Transverse colon (tissue), 4 donors: ENCODE results near the gene CELF4. TPM values are rescaled to one million over a fixed set of nuclear protein-coding genes. Genes with fewer than 3 reads are reported as not detected.

Experiments
- DNase-seq: peaks from one replicate; pipeline ENCODE4 v3.0.0-alpha.2; 2019
- H3K27ac ChIP-seq, 4 donors: fragments of 200-600 bp; sonication (generic); 2 replicates each; pipeline ENCODE4 v1.5.1; 2016 to 2018; ENCODE audit warnings: inconsistent platforms in 4 of 4
- H3K27me3 ChIP-seq: fragments of 200-600 bp; sonication (generic); 2 replicates; pipeline ENCODE4 v1.5.1; 2017; ENCODE audit warnings: inconsistent platforms
- H3K36me3 ChIP-seq, 4 donors: fragments of 200-600 bp; sonication (generic); 2 replicates each; pipeline ENCODE4 v1.5.1; 2017 to 2019; ENCODE audit warnings: inconsistent platforms in 4 of 4
- H3K4me1 ChIP-seq, 4 donors: fragments of 200-600 bp; sonication (generic); 2 replicates each; pipeline ENCODE4 v1.5.1; 2017 to 2020; ENCODE audit warnings: inconsistent platforms in 4 of 4
- H3K4me3 ChIP-seq, 4 donors: fragments of 200-600 bp; sonication (generic); 1 replicate in 1 of 4; 2 replicates in 3 of 4; pipeline versions ENCODE4 v1.5.1 to v1.6.1; 2017 to 2019; ENCODE audit warnings: inconsistent platforms in 4 of 4
- H3K9me3 ChIP-seq, 2 donors: fragments of 200-600 bp; sonication (generic); 2 replicates each; pipeline ENCODE4 v1.5.1; 2017 to 2019; ENCODE audit warnings: inconsistent platforms in 2 of 2
- EP300 ChIP-seq: sonication (generic); formaldehyde crosslinking; IDR thresholded peaks from one replicate; pipeline ENCODE4 v1.6.1; 2017; ENCODE audit warnings: antibody characterized with exemption, low read depth
- POLR2A ChIP-seq: fragments of 450-650 bp; IDR thresholded peaks from one replicate; pipeline ENCODE4 v1.6.1; 2016; ENCODE audit warnings: antibody characterized with exemption, mild to moderate bottlenecking, moderate library complexity
- POLR2AphosphoS5 ChIP-seq, 3 donors: sonication (generic); formaldehyde crosslinking; IDR thresholded peaks; one replicate each; pipeline ENCODE4 v1.6.1; 2016; ENCODE audit warnings: antibody characterized with exemption in 3 of 3
- WGBS, 2 donors: methylation state at CpG; one replicate each; pipeline ENCODE4 v1.1.5; 2018; ENCODE audit warnings: low coverage in 1 of 2; 5-methylcytosine and 5-hydroxymethylcytosine counted together
- in situ Hi-C, 4 donors: fragments of 200-750 bp; cut with MboI; loops; one replicate each; pipeline versions ENCODE4 v1.15.0 to v1.15.1; 2017; ENCODE audit warnings: low sequenced_read_pairs in 3 of 4, low pct_ligation_motif_present in 1 of 4, low pct_unique_long_range_greater_than_20kb in 1 of 4
- intact Hi-C: fragments of 100-400 bp; cut with DNase I; formaldehyde crosslinking; loops from one replicate; pipeline ENCODE4 v1.15.1; 2023; ENCODE audit warnings: low total_unique reads
- total RNA-seq, 4 donors: library from RNA; depleted of rRNA; stranded (reverse); fragments of >200 nt; gene quantifications; one replicate each; pipeline ENCODE4 v1.1.0, GENCODE V29; 2016
- TF ChIP-seq, protein P1 (sequence below), 5 experiments: fragments of 200-600 bp in 3 of 5; fragments of 450-650 bp in 2 of 5; sonication (generic) in 3 of 5; IDR thresholded peaks; 1 replicate in 2 of 5; 2 replicates in 3 of 5; pipeline ENCODE4 v1.5.1; 2016 to 2017; ENCODE audit warnings: antibody characterized with exemption in 5 of 5, inconsistent platforms in 3 of 5, mild to moderate bottlenecking in 2 of 5, moderate library complexity in 1 of 5

Gene CELF4
- total RNA-seq, 4 donors from 2014 or later, result 0.14 to 0.75 TPM; not detected in 2

DNA sequence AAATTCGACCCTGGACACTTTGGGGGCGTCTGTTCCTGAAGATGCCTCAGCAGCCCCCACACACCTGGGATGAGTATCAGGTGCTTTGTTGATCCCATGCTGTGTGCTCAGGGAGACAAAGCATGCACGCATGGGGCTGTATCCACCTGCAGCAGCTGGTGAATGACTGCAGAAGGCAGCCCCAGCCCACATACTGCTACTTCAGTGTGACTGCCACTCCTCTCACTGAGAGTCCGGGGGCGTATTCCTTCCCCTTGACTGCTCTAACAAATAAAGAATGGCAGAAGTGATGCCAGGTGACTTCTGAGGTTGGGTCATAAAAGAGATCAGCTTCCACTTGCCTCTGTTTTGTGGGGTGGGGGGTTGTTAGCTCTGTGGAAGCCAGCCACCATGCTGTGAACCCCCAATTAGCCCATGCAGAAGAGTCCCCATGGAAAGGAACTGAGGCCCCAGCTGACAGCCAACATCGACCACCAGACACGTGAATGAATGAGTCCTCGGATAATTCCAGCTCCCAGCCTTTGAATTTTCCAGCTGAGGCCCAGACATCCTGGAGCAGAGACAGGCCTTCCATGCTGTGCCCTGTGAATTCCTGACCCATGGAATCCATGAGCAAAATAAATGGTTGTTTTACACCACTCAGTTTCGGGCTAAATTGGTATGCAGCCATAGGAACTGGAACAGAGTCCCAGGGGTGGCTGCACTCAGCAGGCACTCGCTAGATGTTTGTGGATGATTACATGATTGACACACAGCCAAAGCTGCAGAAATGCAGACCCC, 289.3 kb downstream of the CELF4 start:
- Histone ChIP-seq H3K9me3 (no peaks in the 10 kb centered on the region), H3K27me3 (peaks cover 40% of the 10 kb centered on the region), H3K36me3 (no peaks in the 10 kb centered on the region), H3K4me3 (no peak overlapping the region), H3K4me1 (no peaks in the 10 kb centered on the region), H3K27ac (no peak overlapping the region)
- 79 to 100% methylated on average over 2 to 10 of the region's 10 CpGs for WGBS, 2 donors
- TF ChIP-seq POLR2AphosphoS5 (IDR thresholded peaks at IDR 0.05) (no peak), EP300 (no peak), POLR2A (no peak)
- TF ChIP-seq, protein P1, sequence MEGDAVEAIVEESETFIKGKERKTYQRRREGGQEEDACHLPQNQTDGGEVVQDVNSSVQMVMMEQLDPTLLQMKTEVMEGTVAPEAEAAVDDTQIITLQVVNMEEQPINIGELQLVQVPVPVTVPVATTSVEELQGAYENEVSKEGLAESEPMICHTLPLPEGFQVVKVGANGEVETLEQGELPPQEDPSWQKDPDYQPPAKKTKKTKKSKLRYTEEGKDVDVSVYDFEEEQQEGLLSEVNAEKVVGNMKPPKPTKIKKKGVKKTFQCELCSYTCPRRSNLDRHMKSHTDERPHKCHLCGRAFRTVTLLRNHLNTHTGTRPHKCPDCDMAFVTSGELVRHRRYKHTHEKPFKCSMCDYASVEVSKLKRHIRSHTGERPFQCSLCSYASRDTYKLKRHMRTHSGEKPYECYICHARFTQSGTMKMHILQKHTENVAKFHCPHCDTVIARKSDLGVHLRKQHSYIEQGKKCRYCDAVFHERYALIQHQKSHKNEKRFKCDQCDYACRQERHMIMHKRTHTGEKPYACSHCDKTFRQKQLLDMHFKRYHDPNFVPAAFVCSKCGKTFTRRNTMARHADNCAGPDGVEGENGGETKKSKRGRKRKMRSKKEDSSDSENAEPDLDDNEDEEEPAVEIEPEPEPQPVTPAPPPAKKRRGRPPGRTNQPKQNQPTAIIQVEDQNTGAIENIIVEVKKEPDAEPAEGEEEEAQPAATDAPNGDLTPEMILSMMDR (IDR thresholded peaks at IDR 0.05), result no peak
- no peak for DNase-seq
- intact Hi-C loops, result no loop called here
- in situ Hi-C loops, result no loop called here

DNA sequence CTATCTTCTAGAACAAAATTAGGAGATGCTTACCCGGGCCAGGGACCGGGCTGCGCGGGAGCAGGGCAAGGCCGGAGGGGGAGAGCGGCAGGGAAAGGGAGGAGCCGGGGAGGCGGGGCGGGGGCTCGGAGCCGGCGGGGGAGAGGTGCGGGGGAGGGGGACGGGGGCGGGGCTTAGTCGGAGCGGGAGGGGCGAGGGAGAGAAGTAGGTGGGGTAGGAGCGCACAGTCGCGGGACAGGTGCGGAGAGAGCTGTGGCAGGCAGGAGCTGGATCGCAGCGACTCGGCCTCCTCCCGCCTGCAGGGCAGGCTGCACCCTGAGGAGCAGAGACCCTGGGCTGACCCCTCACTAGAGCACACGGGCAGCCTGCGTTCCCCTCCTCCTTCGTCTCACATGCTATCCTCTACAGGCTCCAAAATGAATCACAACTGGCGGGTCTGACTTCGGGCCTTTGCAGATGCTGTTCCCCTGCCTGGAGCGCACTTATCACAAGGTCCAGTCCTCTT, 290.3 kb downstream of the CELF4 start:
- in situ Hi-C loops, result no loop called here
- Histone ChIP-seq H3K4me1 (no peaks in the 10 kb centered on the region), H3K9me3 (no peaks in the 10 kb centered on the region), H3K36me3 (no peaks in the 10 kb centered on the region), H3K4me3 (no peak overlapping the region), H3K27me3 (peaks cover 40% of the 10 kb centered on the region), H3K27ac (no peak overlapping the region)
- 47 to 83% methylated on average over 1 to 24 of the region's 32 CpGs for WGBS, 2 donors
- TF ChIP-seq, protein P1 (IDR thresholded peaks at IDR 0.05), result no peak
- TF ChIP-seq POLR2AphosphoS5 (IDR thresholded peaks at IDR 0.05) (no peak), POLR2A (no peak), EP300 (no peak)
- intact Hi-C loops, result no loop called here
- DNase-seq, result no peak

DNA sequence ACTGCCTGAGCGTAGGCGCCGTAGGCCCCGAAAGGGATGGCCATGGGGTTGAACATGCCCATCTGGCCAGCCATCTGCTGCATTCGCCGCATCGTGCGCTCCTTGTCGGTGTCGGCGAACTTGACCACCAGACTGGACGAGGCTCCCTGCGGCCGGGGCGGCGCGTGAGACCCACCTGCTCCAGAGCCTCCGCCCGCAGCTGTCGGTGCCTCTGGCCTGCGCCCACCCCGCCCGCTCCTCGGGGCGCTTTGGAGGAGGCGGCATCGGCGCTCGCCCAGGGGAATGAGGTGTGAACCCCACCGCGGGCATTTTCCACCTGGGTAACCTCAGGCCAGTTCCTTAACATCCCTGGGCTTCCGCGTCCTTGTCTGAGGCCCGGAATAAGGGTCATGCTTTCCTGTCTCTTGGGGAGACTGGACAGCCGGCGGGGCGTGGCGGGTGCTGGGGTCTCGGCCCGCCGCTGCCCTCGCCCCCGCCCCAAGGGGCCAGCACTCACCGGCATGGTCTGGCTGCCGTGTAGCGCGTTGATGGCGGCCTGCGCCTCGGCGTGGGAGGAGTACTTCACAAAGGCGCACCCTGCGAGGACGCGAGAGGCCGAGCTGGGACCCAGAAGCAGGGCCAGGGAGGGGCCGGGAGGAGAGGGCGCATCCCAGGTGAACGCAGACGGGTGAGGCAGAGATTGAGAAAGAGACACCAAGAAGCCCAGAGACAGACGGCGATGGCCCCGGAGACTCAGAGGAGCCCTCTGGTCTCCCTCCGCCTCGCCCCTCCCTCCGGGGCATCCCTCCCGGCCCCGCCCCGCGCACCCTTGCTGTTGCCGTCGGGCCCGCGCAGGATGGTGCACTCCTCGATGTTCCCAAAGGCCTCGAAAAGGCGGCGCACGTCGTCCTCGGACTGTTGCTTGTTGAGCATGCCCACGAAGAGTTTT, 291.0 kb downstream of the CELF4 start:
- WGBS, 2 donors, result 45% methylated on average over 82 of the region's 82 CpGs; no CpG with 5 or more reads in 1 of the 2 donors
- in situ Hi-C loops (no loop called here), intact Hi-C loops (no loop called here)
- no peak for DNase-seq
- H3K9me3 ChIP-seq, result no peaks in the 10 kb centered on the region
- no peak overlapping the region for H3K4me3 ChIP-seq
- no peak overlapping the region for H3K27ac ChIP-seq
- TF ChIP-seq, protein P1 (IDR thresholded peaks at IDR 0.05), result no peak
- no peak for TF ChIP-seq POLR2AphosphoS5 (IDR thresholded peaks at IDR 0.05)
- TF ChIP-seq POLR2A, result no peak
- TF ChIP-seq EP300, result no peak
- no peaks in the 10 kb centered on the region for H3K36me3 ChIP-seq
- H3K27me3 ChIP-seq, result peaks cover 40% of the 10 kb centered on the region
- no peaks in the 10 kb centered on the region for H3K4me1 ChIP-seq

DNA sequence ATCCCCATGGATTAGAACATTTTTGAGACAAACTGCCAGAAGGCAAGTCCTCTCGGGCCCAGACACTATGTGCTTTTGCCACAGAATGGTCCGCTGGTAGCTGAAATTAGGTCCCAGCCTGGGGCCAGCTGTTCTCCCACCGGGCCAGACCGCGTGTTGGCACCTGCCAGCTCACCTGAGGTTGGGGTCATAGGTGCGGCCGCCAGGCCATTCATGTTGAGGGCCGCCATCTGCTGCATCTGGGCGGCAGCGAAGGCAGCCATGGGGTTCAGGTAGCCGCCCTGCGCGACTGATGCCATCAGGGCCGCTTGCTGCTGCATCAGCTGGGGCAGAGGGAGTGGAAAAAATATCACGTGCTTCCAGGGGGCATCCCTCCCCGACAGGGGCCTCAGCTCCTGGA, 292.8 kb downstream of the CELF4 start:
- H3K9me3 ChIP-seq, result no peaks in the 10 kb centered on the region
- H3K36me3 ChIP-seq, result no peaks in the 10 kb centered on the region
- DNase-seq, result no peak
- no peak overlapping the region for H3K27ac ChIP-seq
- in situ Hi-C loops (no loop called here), intact Hi-C loops (no loop called here)
- 60% methylated on average over 7 of the region's 16 CpGs; no CpG with 5 or more reads in 1 of the 2 donors for WGBS, 2 donors
- H3K27me3 ChIP-seq, result peaks cover 40% of the 10 kb centered on the region
- H3K4me1 ChIP-seq, result no peaks in the 10 kb centered on the region
- no peak overlapping the region for H3K4me3 ChIP-seq
- TF ChIP-seq EP300, result no peak
- TF ChIP-seq POLR2A, result no peak
- no peak for TF ChIP-seq POLR2AphosphoS5 (IDR thresholded peaks at IDR 0.05)
- TF ChIP-seq, protein P1 (IDR thresholded peaks at IDR 0.05), result no peak
